CMK (cell line): ENCODE results near the gene FOXO1.

Experiments
- DNase-seq: peaks from one replicate; pipeline ENCODE4 v3.0.0-alpha.2; 2010; ENCODE audit warnings: low read depth

The FOXO1 gene

DNA sequence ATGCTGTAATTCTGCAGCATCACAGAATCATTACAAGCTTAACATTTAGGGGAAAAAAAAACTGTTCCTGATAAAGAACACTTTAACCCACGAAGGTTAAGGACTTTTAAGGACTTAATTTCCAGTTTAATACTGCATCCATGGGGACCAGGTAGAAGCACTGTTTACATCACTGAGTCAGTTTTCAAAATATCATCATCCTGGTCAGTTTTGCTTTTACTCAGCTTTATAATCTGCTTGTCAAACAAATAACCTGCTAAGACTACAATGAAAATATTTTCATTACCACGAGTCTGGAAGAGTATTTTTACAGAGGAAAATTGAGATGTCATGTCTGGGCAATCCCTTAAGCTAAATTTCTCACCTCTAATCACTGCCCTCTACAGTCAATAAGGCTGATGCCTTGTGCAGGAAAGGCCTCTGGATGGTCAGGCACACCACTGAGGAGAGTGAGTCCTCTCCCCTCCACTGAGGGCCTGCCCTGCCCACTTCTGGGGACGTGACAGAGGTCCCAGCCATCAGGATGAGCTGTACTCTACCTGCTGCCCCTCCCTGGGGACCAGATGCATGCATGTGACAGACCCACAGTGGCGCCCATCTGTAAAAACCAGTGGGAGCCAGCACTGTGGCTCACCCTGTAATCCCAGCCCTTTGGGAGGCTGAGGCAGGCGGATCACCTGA, 31.0 kb downstream of the FOXO1 start:
- DNase-seq: no peak

DNA sequence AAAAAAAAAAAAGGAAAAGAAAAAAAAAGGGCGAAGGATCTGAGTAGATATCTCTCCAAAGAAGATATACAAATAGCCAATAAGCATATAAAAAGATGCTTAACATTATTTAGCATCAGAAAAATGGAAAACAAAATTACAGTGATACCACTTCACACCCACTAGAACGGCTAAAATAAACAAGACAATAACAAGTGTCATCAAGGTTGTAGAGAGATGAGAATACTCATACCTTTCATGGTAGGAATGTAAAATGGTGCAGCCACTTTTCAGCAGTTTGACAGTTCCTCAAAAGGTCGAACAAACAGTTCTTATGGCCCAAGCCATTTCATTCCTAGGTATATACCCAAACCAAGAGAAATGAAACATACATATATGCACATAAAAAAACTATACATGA, 33.5 kb downstream of the FOXO1 start:
- no peak for DNase-seq

DNA sequence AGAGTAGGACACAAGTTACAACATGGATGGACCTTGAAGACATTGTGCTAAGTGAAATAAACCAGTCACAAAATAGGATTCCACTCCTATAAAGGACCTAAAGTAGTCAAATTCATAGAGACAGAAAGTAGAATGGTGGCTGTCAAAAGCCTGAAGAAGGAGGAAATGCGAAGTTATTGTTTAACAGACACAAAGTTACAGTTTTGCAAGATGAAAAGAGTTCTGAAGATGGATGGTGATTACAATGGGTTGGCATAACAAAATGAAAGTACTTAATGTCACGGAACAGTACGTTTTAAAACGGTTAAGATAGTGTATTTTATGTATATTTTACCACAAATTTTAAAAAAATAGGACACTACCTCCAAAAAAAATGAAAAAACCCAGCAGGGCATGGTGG, 34.8 kb downstream of the FOXO1 start:
- no peak for DNase-seq

DNA sequence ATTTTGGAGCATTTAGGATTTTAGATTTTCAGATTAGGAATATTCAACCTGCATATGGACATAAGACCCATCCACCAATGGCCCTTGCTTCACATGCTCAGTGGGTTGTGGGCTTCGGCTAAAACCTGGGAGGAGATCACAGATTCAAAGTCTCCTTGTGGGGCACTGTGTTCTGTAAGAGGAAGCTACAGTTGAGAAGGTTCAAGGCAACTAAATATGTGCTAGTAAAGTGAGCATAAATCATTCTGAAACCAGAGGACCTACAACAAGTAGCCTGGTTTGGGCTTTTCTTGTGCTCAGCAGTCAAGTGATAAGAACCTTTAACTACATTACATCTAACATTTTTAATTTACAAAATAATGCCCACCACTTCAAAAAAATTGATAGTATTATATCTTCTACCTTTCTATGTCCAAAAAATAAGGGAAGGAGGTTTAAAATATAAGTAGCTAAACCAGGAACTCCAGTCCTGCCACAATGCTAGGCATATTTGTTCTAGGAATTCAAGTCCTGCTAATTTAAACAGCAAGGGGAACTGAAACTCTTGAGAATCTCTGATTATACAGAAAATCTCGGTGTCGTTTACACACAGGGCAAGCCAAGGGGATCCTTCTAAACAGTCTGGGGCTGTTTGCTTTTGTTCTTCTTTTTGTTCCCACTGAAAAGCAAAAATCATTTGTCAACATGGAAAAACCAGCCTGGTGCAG, 36.6 kb downstream of the FOXO1 start:
- DNase-seq: no peak

DNA sequence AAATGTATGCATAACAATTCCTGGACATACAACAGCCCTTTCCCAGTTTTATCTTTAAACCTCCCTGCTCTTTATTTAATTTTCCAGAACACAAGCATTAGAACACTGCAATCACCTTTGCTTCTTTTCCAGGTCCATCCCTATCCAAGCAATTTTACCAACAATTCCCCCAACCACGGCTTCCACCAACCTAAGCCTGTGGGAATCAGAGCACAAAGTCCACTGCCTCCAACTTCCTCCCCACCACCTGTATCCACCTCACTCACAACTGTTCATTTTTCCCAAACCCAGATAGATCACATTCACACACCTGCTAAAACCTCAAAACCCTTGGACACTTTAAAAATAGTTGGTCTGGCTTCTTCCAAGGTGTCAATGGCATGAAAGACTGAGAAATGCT, 39.5 kb downstream of the FOXO1 start:
- no peak for DNase-seq

DNA sequence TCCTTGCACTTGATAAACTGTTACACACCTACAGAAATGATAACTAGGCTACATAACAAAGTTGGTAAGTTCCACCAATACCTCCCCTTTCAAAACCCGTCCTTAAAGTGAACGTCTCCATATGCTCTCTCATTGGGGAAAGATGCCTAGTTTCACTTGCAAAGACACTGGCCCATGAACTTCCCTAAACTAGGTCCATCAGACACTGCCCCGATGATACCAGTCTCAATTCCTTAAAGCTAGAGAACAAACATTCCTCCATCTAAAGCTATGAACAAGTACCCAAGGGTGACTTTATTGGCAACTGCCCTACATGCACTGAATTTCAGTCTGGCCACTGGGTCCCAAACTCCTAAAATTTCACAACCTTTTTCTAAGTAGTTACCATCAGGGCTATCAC, 39.9 kb downstream of the FOXO1 start:
- DNase-seq: no peak

DNA sequence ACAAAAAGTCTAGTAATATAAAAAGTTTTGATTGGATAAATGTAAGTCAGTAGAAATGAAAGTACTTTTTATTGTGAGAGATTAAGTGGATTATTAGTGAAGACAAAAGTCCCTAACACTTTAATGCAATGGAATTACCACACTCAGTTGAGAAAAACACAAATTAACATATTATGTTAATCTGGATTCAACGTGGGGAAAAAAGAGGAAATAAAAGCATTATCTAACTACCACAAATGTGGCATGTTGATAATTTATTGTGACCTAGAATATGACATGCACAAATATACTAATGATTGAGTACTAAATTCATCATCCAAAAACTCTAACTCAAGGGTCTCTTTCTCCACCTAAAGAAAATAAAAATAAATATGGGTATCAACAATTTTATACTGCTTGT, 41.5 kb downstream of the FOXO1 start:
- no peak for DNase-seq

DNA sequence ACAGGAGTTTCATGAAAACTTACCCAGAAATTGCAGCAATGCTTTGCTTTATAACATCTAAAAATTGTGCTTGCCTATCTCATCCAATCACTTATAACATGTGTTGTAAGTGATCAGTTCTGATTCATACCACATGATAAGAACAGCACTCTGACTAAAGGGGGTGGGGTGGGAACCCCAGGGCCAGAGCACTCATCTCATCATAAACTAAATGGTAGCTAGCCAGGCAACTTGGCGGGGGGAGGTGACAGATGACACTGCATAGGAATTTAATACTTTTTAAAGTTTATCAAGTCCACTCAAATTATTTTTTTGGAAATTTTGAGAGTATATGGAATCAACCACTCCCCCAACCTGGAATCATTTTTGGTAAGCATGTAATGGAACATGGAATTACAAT, 42.1 kb downstream of the FOXO1 start:
- no peak for DNase-seq

DNA sequence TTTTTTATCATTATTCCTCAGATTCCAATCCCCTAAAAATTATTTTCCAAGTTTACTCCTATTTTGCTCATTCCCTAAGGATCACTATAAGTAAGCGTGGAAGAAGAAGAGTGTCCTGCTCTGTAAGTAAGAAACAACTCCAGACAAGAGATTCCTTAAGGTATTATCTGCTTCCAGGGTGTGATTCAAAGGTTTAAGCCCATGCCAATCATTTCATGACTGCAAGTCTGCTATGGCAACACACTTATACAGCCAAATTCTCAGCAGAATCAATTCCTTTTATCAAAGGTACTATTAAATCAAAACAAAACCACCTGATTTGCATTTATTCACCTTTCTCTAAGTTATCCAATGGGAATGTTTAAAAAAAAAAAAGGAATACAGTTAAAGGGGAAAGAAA, 43.7 kb downstream of the FOXO1 start:
- DNase-seq: no peak

DNA sequence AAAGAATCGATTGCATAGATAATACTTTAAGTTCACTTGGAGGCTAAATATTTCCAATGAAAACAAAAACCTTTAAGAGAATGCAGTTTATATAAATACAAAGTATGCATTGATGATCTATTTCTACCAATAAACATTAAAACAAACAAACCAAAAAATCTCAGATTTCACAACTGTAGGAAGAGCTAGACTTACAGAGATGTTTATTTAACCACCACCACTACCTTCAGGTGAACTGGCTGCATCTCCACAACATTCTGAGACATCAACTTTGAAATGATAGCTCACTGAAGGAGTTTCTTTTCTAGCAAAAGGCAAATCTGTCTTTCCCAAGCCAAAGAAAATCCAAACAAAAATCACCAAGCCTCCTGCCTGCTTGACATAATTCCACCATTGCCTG, 44.2 kb downstream of the FOXO1 start:
- no peak for DNase-seq

DNA sequence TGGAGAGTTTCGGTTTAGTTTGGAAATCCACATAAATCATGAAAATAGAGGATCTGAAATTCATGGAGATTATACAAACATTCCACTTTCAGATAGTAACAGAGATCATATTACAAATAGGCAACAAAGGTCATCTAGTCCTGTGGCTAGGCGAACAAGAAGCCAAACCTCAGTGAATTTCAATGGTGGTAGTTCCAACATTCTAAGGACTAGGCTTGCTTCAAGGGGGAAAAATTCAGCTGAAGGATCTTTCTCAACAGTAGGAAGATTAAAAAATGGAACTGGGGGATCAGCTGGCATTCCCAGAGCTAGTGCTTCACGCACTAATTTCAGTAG, 47.0 kb downstream of the FOXO1 start:
- no peak for DNase-seq

DNA sequence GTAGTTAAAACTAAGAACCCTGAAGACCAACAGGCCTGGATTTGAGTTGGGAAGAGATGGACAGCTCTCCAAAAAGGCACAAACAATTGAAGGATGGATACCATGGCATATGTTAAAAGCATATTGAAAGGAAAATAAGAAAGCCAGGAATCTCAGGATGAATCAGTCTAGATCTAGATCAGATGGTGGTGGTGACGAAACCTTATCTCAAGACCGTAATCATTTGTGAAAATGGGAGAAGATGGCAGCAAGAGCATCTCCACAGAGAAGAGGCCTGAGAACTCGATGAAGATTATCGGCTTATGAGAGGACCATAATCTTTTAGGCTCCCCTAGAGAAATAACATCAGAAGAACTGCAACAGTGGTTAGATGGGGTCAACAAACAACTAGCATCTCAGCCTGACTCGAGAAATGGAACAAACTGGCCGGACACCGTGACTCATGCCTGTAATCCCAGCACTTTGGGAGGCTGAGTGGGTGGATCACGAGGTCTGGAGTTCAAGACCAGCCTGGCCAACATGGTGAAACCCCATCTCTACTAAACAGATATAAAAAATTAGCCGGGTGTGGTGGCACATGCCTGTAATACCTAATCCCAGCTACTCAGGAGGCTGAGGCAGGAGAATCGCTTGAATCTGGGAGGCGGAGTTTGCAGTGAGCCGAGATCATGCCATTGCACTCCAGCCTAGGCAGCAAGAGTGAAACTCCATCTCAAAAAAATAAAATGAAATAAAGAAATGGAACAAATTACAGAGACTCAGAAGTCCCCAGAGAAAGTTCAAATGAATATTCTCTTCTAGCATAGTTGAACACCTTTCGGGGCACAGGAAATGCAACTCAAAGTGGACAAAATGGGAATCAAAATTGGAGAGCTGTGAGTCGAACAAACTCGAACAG, 47.6 kb downstream of the FOXO1 start:
- no peak for DNase-seq

DNA sequence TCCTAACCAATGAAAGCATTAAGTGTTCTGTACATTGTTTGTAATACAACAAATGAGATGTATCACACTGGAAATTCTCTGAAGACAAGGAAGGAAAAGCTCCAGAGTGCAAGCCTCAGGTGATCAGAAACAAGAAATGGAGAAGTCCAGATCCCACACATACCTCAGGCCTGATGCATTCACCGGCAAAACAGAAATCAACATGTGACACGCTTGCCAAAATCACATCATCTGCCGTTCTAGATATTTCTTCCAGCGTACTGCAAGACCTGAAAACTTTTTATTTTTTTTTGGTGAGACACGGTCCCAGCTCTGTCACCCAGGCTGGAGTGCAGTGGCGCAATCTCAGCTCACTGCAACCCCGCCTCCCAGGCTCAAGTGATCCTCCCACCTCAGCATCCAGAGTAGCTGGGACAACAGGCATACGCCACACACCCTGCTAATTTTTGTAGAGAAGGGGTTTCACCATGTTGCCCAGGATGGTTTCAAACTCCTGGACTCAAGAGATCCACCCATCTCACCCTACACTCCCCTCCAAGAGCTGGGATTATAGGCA, 48.6 kb downstream of the FOXO1 start:
- no peak for DNase-seq

DNA sequence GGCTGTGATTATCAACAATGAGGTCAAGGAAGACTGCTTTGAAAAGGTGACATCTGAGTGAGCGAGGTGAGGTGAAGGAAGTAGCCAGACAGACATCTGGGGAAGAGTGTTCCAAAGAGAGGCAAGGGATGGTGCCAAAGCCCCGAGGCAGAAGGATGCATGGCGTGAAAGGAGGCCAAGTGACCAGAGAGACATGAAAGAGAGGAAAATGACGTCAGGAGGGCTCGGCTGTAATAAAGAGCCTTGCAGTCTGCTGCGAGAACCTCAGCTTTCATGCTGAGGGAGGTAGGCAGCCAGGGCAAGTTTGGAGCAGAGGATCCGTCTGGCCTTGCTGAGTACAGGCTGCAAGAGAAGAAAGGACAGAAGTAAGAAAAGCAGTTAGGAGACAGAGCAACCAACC, 50.8 kb downstream of the FOXO1 start:
- no peak for DNase-seq

DNA sequence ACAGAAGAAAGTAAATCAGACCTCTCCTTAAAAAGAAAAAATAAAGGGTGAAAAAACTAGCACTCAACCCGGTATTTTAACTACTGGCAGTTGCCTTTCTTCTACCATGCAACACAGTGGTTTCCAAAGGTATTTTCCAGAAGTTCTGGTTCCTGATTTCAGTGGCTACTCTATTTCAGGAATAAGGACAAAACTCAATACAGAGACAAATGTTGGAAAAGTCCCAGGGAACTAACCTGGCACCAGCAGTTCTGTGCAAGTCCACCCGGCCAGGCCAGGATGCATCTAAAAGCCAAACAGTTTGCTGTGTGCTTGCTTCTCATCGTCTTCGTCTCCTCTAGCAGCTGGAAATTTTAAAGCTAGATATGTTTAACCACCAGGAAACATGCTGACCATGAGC, 52.5 kb downstream of the FOXO1 start:
- no peak for DNase-seq

DNA sequence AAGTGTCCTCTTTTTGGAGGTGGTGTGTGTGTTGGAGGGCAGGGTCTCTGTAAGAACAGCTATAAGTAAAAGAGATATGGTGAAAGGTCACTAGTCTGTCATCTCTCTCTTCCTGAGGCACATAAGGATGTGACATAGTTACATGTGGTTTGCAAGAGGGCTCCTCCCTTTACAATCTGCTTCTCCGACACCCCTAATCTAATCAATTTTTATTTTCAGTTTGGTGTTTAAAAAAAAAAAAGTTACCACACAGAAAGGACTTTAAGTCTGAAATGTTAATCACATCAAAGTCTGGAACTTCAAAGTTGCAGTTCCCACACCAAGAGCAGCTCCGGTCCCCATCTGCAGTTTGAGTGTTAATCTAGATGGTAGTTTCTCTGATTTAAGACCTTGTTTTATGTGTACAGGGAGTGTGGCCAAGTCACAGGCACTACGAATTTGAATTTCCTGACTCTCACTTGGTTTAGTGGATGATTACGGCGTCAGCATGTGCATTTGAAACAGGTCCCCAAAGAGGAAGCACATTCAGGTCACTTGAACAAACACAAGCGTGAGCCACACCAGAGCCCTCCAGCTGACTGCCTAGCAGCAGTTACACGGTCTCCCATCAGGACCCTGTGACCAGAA, 53.1 kb downstream of the FOXO1 start:
- DNase-seq: no peak

DNA sequence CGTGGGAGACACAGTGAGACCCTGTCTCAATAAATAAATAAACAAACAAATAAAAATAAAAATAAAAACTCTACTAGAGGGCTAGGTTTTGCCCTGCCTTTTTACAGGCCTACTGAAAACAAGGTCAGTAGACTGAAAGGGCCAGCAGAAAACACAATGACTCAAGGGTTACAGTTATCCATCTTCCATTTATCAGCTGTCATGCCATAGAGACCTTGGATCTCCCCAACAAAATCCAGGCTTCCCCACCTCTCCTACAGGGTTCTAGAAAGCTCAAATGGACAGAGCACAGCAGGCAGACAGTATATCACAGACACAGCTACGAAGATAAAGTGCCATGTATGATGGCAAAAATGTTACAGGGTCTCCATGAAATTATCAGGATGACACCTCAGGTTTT, 54.4 kb downstream of the FOXO1 start:
- no peak for DNase-seq

DNA sequence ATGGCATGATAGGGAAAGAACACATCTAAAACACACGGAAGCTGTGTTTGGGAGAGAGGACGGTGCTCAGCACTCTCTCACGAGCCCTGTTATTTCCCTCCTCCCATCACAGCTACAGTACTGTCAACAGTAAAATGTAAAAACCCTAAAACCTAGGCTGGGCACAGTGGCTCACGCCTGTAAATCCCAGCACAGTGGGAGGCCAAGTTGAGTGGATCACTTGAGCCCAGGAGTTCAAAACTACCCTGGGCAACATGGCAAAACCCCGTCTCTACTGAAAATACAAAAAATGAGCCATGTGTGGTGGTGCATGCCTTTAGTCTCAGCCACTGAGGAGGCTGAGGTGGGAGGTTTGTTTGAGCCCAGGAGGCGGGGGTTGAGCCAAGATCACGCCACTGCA, 54.8 kb downstream of the FOXO1 start:
- DNase-seq: no peak

DNA sequence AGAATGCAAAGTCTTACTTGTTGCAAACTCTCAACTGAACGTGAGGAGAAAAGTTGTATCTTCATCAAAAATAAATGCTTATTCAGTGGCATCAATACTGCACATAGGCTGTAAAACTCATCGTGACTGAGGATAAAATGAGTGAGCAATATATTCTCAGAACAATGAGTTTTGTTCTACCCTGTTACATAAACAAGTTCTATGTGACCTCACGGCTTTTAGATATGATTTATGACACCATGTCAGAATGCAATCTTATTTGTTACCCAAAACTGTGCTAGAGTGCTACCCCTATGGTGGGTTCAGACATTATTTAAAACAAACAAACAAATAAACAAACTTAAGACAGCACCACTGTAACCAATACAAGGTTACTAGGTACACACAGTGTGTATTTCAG, 55.4 kb downstream of the FOXO1 start:
- DNase-seq: no peak

DNA sequence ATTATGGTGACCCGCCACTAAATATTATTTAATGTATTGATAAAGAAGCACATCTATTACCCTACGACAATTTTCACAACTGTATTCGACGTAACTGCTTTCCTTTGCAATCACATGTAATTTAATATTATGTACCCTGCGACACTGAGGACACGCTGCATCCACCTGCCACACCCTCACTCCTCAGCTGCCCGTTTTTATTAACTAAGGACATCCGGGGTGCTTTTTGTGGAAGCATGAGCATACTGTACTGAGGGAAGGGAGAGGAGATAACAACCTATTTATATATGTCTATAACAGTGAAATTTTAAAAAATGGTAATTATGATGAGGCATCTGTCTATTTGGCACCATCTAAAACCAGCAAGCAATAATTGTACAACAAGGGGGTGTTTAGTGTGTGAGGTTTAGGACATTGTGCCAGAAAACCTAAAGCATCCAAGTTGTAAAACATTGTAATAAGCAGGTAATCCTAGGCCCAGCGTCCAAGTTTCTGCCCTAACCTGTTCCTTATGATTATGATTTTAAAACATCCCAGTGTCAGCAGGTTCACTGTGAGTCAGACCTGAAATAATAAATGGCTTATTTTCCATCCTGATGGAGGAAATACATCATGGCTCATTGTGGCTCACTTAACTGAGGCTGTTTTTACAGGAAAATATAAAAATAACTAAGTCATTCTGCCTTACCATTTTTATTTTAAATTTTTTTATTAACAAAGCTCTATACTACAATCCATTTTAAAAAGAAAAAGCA, 56.3 kb downstream of the FOXO1 start:
- DNase-seq: no peak

DNA sequence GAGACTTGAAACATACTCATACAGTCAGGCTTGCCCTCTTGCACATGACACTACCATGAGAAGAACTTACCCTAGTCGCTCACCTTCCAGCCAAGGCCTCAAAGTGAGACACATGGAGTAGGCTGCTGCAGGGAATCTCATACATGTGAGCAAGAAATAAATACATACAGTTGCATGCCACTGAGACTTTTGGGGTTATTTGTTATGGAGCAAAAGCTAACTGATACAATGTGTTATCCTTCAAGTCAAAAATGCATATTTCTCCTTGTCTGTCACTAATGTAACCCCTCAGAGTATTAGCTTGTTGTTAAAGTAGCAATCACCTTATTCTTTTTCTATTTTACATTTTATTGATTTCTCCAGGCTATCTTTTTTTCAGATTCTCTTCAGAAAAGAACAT, 58.1 kb downstream of the FOXO1 start:
- no peak for DNase-seq

DNA sequence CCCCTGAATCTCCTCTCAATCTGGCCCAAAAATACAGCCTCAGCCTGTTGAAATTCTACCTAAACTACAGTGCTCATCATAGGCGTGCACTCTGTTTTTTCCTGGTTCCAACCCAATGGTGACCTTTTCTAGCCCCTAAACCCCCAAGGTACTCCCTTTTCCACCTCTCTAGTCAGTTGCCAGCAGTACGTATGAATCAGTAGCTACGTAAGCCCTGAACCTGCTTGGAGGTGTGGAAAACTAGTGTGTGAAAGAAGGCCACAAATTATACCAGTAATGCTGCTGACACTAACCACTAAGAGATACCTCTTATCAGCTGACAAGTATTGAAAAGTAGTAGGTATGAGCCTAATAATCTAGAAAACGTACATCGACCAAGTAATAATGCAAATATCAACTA, 60.9 kb downstream of the FOXO1 start:
- DNase-seq: no peak
